Adrenal gland (tissue), 5 donors: Measurements from ENCODE around the gene TUBA3D.

Experiments used
- POLR2A ChIP-seq, 2 donors: fragments of 450-650 bp; IDR thresholded peaks; one replicate each; pipeline ENCODE4 v1.6.1; 2017; ENCODE audit warnings: antibody characterized with exemption in 2 of 2, mild to moderate bottlenecking in 2 of 2, moderate library complexity in 1 of 2
- TF ChIP-seq, protein P1 (sequence below), 6 experiments: fragments of 450-650 bp in 4 of 6; fragments of 200-600 bp in 2 of 6; sonication (generic) in 1 of 6; IDR thresholded peaks; 1 replicate in 5 of 6; 2 replicates in 1 of 6; pipeline versions ENCODE4 v1.5.1 to v1.8.0; 2016 to 2021; ENCODE audit warnings: antibody characterized with exemption in 6 of 6, mild to moderate bottlenecking in 2 of 6, moderate library complexity in 1 of 6
- donor health status: DM: no; HTN: no; CAD: no.

DNA sequence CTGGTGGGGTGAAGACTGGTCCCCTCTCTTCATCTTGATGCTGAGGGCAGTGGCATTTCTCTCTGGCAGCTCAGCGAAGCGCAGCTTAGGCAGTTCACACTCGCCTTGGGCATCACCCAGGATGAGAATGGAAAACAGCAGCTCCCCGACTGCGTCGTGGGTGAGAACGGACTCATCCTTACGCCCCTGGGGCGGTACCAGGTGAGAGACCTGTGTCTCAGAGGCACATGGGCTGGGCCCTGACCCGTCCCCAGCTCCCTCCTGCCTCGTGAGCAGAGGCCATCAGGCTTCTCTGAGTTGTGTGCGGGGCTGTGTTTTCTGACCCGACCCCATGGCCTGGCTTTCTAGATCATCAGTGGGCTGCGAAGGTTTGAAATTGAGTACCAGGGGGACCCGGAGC is 43.5 kb downstream of the TUBA3D start:
- TF ChIP-seq, protein P1, sequence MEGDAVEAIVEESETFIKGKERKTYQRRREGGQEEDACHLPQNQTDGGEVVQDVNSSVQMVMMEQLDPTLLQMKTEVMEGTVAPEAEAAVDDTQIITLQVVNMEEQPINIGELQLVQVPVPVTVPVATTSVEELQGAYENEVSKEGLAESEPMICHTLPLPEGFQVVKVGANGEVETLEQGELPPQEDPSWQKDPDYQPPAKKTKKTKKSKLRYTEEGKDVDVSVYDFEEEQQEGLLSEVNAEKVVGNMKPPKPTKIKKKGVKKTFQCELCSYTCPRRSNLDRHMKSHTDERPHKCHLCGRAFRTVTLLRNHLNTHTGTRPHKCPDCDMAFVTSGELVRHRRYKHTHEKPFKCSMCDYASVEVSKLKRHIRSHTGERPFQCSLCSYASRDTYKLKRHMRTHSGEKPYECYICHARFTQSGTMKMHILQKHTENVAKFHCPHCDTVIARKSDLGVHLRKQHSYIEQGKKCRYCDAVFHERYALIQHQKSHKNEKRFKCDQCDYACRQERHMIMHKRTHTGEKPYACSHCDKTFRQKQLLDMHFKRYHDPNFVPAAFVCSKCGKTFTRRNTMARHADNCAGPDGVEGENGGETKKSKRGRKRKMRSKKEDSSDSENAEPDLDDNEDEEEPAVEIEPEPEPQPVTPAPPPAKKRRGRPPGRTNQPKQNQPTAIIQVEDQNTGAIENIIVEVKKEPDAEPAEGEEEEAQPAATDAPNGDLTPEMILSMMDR (IDR thresholded peaks at IDR 0.05): no peak
- no peak for TF ChIP-seq POLR2A (IDR thresholded peaks at IDR 0.05)
